HG03097 (cell line): Measurements from ENCODE around the gene ARG2.
A peak's percentile ranks its signal among the peaks of the same experiment; 100 is the strongest.

Source experiments
- ATAC-seq: cut with Tn5 transposase; IDR thresholded peaks from one replicate; pipeline ENCODE4 v1.9.1; 2021; ENCODE audit not compliant: unreplicated experiment, low FRiP score

ARG2 gene

DNA sequence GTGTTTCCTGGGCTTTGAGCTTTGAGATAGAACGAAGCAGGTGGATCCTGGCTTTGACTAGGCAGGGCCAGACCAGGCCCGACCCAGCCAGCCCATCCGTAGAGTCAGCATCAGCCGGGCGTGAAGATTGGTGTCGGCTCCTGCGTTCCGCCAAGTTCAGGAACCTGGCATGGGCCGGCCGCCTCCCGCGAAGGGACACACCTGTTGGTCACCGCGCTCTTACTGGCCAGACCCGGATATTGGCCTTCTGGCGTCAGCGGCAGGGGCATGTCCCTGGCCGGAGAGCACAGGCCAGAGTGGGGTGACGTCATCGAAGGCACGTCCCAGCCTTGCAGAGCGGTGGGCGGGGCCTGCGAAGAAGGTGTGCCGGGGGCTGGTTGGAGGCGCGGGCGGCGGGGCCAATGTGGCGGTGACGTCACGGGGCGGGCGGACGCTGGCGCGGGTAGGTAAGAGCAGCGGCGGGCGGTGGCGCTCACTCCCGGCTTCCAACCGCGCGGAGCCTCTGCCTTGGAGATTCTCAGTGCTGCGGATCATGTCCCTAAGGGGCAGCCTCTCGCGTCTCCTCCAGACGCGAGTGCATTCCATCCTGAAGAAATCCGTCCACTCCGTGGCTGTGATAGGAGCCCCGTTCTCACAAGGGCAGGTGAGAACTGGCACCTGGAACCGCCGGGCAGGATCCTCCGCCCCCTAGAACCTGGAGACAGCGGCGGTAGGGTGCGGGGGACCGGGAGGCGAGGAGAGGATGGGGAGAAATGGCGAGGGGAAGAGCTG lies at the start of gene ARG2:
TSS of gene ARG2 (plus strand) at position 475 of the 771 bp plus-strand sequence. CDS start at position 533, 58 bp downstream.
- peak; percentile 87 for ATAC-seq

DNA sequence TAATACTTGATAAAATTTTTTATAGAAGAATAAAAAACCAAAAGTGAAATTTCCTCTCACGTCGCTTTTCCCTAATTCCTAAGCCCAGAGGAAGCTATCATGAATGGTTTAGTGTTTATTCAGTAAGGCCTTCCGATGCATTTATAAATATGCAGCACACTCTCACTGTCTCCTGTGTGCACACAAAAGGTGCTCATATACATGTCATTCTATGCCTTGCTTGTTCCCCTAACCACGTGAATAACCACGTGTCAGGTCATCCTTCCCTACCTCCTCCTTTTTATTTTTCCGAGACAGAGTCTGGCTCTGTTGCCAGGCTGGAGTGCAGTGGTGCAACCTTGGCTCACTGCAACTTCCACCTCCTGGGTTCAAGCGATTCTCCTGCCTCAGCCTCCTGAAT lies 49.3 kb upstream of the ARG2 start:
- no peak for ATAC-seq

DNA sequence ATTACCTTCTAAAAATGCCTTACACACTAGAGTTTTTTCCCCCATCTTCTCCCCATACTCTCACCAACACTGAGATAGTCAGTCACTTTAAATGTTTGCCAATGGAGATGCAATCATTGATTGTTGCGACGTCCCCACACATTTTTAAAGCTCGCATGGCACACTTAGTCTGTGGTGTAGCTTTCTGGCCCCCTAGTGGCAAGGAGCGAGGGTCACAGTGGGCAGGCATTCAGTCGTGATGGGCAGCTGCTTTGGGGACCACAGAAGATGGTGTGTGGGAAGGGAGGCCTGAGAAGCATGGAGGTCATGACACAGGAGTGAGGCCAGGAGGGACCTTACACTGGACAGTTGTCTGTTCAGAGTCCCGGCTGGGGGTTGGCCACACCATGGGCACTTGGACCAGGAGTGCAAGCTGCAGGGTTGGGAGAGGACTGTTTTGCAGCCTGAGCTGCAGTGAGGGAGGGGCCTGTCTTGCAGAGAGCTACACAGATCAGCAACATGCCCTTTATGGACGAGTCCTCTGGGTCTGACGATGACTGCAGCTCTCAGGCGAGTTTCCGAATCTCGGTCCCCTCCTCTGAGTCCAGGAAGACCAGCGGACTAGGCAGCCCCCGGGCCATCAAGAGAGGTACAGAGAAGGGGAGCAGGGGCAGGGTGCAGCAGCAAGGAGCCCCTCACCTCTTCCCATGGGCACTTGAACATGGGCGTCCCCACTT lies 48.3 kb upstream of the ARG2 start:
- ATAC-seq: no peak

DNA sequence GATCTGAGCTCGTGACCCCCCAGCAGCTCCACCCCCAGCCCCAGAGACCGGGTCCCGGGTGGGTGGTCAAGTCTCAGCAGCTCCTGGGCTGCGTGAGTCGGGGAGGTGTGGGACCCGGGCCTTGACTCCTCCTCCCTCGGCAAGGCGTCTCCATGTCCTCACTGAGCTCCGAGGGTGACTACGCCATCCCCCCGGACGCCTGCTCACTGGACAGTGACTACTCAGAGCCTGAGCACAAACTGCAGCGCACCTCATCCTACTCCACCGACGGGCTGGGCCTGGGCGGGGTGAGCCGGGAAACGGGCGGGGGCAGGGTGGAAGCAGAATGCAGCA lies 47.8 kb upstream of the ARG2 start:
- ATAC-seq: no peak

DNA sequence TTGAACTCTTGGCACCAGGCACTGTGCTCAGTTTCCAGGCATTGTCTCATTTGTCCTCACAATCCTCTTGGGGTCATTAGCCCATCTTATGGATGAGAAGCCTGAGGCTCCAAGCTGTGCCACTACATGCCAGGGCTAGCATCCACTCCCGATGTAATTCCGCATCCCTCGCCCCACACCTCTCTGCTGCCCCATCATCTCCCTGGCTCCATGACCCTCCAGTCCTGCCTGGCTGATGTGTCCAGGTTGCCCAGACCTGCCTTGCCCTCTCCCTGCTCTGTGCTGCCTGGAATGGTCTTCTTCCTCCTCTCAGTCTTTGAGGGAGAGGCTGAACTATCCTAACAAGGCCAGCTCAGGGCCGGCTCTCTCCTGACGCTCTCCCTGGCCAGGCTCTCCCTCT lies 47.1 kb upstream of the ARG2 start:
- ATAC-seq: no peak

DNA sequence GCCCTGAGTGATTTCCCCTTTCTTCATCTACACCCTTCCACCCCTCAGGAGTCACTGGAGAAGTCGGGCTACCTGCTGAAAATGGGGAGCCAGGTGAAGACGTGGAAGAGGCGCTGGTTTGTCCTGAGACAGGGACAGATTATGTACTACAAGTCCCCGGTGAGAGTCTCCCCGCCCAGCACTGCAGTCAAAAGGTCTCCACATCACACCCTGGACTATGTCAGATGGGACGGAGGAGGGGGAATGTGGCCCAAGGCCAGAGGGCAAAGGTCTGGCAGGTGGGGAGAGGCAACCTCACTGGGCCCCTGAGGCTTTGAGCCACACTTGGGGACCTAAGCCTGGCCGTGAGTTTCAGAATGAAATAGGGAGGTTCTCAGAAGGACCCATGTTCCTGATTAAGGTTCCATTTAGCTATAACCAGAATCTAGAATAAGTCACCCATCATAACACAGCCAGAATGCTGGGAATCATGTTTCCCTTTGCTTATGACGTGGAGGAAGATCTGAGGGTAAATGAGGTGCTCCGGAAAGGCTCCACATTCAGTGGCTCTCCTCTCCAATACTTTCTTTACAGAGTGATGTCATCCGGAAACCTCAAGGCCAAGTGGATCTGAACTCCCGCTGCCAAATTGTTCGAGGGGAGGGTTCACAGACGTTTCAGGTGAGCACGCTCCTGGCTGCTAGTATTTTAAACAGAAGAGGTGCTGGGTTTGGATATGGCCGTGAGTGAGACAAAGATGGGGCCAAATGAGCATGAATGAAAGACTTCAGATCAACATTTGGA lies 46.3 kb upstream of the ARG2 start:
- no peak for ATAC-seq

DNA sequence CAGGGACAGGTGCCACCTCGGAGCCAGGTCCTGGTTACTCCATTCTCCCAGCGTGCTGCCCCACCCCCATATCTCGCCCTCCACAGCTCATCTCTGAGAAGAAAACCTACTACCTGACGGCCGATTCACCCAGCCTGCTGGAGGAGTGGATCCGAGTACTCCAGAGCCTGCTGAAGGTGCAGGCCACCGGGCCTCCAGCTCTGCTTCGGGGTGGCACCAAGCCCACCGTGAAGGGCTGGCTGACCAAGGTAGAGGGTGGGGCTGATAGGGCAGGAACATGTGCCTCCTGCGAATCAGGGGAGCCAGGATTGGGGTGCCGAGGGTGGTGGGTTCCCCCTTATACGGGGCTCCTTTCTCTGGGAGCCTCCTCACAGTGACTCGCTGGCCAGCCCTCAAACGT lies 45.6 kb upstream of the ARG2 start:
- no peak for ATAC-seq

DNA sequence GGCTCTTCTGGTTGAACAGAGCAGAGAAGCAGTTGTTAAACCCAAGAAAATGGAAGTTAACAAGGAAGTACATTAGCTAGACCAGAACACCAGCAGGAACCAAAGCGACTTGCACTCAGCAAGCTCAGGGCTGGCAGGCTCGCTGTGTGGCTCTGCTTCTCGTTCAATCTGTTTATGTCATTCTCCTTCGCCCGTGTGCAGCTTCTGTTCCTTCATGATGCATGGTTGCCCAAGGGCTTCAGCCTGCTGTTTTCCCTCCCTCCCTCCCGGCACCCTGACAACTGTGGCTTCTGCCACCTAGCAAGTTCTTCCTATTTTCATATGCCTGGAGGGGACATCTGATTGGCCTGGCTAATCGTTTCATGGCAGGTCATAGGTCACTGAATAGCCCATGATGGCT lies 44.9 kb upstream of the ARG2 start:
- ATAC-seq: no peak

DNA sequence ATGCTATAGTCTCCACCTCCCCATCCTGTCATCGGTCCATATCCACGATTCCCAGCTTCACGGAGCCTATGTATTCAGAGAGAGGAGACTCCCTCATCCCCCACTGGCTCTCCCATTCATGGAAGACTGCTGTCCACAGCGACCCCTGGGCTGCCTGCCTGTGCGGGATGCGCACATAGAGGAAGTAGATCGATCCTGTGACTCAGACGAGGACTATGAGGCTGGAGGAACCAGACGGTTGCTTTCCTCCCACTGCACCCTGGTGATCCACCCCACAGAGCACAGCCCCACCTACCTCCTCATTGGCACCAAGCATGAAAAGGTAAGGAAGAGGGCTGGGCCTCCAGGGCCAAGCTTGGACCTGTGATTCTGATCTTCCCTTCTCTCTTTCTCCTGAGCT lies 44.0 kb upstream of the ARG2 start:
- ATAC-seq: no peak

DNA sequence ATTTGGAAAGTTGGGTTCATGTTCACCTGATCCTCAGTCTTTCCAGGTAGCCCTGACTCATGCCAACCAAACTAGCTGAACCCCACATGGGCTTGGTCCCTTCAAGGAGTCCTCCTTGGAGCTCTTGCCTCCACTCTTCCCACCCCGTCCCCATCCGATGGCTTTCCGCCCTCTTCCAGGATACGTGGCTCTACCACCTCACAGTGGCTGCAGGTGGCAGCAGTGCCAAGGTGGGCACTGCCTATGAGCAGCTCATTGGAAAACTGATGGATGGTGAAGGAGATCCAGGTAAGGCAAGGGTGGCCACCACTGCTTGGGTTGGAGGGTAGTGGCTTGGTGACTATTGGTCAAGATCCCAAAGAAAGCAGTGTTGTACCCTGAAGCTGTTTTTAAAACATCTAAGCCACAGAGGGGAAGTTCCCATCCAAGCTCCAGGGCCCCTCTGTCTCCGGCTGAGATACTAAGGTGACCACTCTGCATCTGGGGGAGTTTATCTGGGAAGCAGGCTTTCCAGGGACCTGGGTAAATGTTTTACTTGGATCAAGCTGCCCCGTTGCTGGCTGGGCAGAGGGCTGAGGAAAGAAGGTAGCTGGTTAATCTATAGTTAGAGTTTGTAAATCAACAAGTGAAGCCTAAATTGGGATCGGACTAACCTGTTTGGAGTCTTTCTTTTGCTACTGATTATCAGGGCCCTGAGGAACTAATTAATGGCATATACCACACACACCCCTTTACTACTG lies 43.3 kb upstream of the ARG2 start:
- no peak for ATAC-seq

DNA sequence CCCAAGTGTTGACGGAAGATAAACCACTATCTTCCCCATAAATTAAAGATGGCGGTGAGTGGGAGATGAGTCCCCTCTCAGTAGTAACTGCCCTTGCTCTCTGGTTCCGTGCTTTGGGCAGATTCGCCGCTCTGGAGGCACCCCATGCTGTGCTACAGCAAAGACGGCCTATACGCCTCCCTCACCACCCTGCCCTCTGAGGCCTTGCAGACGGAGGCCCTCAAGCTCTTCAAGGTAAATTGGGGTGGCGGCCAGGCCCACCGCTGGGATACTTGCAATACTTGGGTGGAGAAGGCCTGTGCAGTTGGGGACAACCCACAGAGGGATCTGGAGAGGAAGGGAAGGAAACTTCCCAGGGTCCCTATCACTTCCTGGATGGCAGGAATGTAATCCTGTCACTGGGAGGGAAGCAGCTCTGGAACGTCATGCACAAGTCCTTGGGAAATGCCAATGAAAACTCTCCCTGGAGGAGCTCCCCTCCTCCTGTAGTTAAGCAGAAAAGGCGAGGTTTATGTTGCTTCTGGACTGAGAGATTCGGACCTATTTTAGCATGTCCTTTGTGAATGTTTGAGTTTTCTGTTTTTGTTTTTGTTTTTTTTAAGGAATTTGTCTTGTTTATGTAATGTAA lies 42.4 kb upstream of the ARG2 start:
- no peak for ATAC-seq

DNA sequence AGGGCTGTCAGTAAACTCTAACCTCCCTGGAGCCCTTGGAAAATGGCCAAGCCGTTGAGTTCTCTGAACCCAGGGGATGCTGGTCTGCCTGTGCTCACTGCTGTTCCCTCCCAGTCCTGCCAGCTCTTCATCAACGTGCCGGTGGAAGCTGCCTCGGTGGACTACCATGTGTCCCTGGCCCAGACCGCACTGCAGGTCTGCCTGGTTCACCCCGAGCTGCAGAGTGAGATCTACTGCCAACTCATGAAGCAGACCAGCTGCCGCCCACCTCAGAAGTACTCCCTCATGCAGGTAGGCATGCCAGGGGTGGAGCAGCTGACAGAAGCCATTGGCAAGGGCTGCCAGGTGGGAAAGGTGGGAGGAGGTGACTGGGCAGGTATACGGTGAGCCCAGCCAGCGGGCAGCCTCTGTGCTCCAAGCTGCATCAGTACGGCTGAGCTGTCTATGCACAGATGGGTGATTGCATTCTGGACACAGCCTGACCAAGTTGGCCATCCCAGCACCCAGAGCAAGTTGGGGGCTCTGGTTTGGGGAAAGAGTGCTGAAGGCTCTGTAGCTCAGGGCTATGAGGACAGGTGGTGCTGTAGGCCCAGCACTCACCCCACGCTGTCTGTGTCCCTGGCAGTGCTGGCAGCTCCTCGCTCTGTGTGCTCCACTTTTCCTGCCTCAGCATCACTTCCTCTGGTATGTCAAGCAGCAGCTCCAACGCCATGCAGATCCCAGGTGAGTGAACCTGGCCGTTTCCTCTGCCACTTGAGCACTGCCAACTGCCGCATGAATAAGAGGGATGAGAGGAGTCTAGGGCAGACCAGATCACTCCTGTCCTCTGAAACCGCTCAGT lies 41.6 kb upstream of the ARG2 start:
- ATAC-seq: no peak

DNA sequence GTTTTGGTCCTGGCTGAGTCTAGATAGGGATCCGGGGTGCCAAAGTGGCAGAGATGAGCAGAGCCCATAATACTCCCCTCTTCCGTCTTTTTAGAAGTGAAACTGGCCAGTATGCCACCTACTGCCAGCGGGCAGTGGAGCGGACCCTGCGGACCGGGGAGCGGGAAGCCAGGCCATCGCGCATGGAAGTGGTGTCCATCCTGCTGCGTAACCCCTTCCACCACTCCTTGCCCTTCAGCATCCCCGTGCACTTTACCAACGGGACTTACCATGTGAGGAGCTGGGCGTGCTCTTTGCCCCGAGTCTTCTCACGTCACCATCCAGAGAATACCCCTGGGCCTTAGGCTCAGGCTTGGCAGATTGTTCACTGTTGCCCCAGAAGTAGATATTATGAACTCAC lies 40.7 kb upstream of the ARG2 start:
- ATAC-seq: no peak

DNA sequence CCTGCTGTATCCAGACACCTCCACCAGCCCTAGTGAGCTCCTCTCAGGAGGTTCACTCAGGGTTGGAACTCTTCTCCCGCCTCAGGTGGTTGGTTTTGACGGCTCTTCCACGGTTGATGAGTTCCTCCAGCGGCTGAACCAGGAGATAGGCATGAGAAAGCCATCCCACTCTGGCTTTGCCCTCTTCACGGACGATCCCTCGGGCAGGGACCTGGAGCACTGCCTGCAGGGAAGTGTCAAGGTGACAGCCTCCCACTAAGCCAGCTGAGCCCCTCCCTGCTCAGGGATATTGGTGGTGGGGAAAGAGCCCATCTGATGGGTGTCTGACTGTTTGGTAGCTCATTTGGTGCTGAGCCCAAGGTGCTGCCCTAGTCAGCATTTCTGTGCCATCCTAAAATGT lies 40.1 kb upstream of the ARG2 start:
- ATAC-seq: no peak

DNA sequence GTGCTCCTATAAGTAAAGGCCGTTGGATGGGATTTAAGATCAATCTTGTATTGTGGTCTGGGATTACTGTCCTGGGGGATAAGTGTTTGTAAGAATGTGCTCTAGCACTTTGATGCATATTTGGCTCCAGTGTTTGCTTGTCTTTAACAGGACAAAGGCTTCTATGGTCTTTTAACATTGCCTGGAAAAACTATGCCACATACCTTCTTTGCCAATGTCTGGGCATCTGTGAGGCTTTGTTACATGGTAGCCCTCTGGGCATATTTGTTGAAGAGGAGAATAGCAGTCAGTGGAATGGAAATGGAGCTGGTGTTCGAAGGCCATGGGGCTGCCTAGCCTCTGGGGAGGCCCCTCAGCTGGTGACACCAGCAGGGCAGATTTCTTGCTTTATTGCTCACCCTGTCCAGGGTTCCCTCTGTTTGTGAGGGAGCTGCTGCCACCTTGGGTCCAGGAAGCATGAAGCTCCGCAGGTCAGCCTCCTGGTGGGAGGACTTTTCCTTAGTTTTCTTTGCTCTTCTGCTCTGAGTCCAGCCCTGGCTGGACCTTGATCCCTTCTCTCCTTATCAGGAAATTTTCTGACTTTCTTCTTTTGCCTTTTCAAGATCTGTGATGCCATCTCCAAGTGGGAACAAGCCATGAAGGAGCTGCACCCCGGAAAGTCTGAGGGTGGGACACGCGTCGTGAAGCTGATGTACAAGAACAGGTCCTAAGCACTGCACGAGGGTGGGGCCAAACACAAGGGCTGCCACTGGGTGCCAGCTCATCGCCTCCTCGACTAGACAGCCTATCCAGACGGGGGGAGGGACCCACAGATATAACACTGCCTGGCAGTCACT lies 39.2 kb upstream of the ARG2 start:
- no peak for ATAC-seq

DNA sequence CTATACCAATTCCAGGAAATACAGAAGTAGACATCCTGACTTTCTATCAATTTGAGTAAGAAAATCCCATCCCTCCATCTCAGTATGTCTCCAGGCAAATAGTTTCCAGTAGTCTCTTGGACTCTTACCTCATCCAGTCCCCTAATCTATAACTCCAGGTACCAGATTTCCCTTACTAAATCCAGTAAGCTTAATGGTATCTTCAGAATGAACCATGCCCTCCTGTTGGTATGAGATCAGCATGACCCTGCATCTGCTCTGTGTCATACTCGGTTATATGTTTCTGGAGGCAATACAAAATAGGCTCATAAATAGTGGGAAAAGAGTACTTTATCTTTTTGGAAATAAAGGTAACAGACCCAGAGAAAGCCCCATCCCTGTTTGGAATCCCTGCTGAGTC lies 38.1 kb upstream of the ARG2 start:
- ATAC-seq: no peak

DNA sequence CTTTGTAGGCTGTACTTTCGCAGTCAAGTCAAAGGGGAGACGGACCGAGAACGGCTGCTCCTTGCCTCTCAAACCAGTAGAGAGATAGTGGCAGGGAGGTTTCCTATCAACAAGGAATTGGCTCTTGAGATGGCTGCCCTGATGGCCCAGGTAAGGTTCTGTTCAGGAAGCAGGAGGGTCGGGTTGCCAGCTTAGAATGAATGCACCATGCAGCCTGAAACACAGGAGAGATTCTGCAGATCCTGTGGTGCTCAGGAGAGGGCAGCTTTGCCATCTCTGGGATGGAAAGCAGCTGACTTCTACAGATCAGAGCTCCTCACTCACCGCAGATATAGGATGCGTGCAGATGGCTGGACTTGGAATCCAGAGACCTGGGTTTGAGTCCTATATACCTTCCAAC lies 37.7 kb upstream of the ARG2 start:
- ATAC-seq: no peak

DNA sequence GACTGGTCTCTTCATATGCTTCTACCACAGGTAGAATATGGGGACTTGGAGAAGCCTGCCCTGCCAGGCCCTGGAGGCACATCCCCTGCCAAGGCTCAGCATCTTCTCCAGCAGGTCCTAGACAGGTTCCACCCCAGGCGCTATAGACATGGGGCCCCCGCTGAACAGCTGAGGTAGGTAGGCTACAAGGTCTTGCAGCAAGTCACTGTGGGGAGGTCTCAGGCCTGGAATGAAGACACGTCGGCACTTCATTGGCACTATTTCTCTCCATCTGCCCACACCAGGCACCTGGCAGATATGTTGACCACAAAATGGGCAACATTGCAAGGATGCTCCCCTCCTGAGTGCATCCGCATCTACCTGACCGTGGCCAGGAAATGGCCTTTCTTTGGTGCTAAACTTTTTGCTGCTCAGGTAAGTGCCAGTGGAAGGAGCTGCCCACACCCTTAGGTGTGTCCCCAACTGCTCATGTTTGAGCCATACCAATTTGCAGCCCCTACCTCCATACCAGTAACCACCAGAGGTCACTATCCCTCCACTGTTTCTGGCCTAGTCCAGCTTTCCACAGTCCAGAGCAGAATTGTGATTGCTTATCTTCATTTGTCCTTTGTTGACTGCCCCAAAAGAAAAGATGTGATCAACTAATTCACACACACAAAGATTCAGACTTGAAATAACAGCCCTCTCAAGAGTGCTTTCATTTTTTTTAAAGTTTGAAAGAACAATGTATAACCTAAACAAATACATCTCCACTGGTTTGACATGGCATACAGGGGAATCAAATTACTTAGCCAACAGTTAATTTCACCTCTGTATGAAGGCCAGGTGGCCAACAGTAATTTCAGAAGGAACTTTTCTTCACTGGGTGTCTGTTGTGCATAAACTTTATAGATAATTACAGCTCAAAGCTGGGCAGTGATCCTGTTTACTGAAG lies 35.7 kb upstream of the ARG2 start:
- ATAC-seq: no peak
